Endothelial cell of umbilical vein (primary cell): Measurements from ENCODE around the gene CFAP77. TPM values are rescaled to one million over a fixed set of nuclear protein-coding genes. Genes with fewer than 3 reads are reported as not detected.
"Not testable (repeated sequence)": the region's sequence is repeated elsewhere in the genome, so short reads cannot be mapped to it uniquely, and the experiment has no call there.

Source experiments
- BruUV-seq: library from RNA; stranded (reverse); fragments of 400-500 nt; replicated peaks from 2 replicates; lab custom pipeline; 2021; lab: Mats Ljungman, UMichigan
- CTCF ChIA-PET: fragments of 300-600, 350-600 bp; sonication (Branson Sonifier 250); formaldehyde crosslinking; loops from one replicate; lab custom pipeline; 2021; ENCODE audit warnings: antibody characterized with exemption, inconsistent platforms; lab: Charles Lee
- POLR2A ChIA-PET: fragments of 300-600, 350-600 bp; sonication (Branson Sonifier 250); formaldehyde crosslinking; loops from one replicate; lab custom pipeline; 2021; ENCODE audit warnings: antibody characterized with exemption, inconsistent platforms; lab: Charles Lee
- DNase-seq: peaks from one replicate; pipeline ENCODE4 v3.0.0-alpha.2; 2011; ENCODE audit warnings: low read depth, low spot score
- FAIRE-seq: peaks from 2 replicates; lab custom pipeline; 2011; peaks lifted over from hg19 to GRCh38; lab: Jason Lieb, UNC
- H2AFZ ChIP-seq: 2 replicates; pipeline ENCODE4 v1.6.0; 2012; ENCODE audit warnings: low read depth, low read length, control low read depth, inconsistent platforms
- H3K27ac ChIP-seq: 2 replicates; pipeline ENCODE4 v1.5.1; 2011; ENCODE audit warnings: low read depth, mild to moderate bottlenecking, control low read depth, low read length, moderate library complexity; ENCODE audit not compliant: insufficient read depth
- H3K27me3 ChIP-seq, 2 experiments: 2 replicates each; pipeline versions ENCODE4 v1.6.0 to v1.6.1; 2011; ENCODE audit warnings: low read length in 2 of 2, mixed read lengths in 1 of 2; ENCODE audit not compliant: control insufficient read depth in 2 of 2, insufficient read depth in 2 of 2
- H3K36me3 ChIP-seq, 2 experiments: 2 replicates in 1 of 2; 3 replicates in 1 of 2; pipeline ENCODE4 v1.5.1; 2011; ENCODE audit warnings: low read length in 2 of 2, mild to moderate bottlenecking in 1 of 2, moderate library complexity in 1 of 2; ENCODE audit not compliant: control insufficient read depth in 2 of 2, insufficient read depth in 2 of 2; ENCODE audit errors: extremely low read depth in 1 of 2
- H3K4me1 ChIP-seq: 3 replicates; pipeline ENCODE4 v1.5.1; 2011; ENCODE audit warnings: mild to moderate bottlenecking, low read length; ENCODE audit not compliant: control insufficient read depth, insufficient read depth; ENCODE audit errors: extremely low read depth
- H3K4me2 ChIP-seq: 2 replicates; pipeline ENCODE4 v1.6.1; 2011; ENCODE audit warnings: low read length, control low read depth, mixed read lengths; ENCODE audit not compliant: insufficient read depth
- H3K4me3 ChIP-seq, 3 experiments: fragments of 200-600 bp in 1 of 3; sonication (generic), shearing (Covaris generic) in 1 of 3; replicated peaks in 1 of 3; 2 replicates each; pipeline ENCODE4 v1.5.1; 2011 to 2016; ENCODE audit warnings: control low read depth in 3 of 3, low read length in 3 of 3, mild to moderate bottlenecking in 2 of 3, inconsistent platforms in 1 of 3, low read depth in 1 of 3, moderate library complexity in 1 of 3; ENCODE audit not compliant: insufficient read depth in 1 of 3
- H3K79me2 ChIP-seq: 2 replicates; pipeline ENCODE4 v1.6.0; 2012; ENCODE audit warnings: low read length, inconsistent platforms; ENCODE audit not compliant: control insufficient read depth, insufficient read depth
- H3K9ac ChIP-seq: replicated peaks from 2 replicates; pipeline ENCODE3; 2011; ENCODE audit warnings: low read length, control low read depth; ENCODE audit not compliant: insufficient read depth; ENCODE audit errors: extremely low read depth
- H3K9me1 ChIP-seq: replicated peaks from 3 replicates; pipeline ENCODE4 v1.6.0; 2011; ENCODE audit warnings: mild to moderate bottlenecking, low read length; ENCODE audit not compliant: control insufficient read depth, insufficient read depth; ENCODE audit errors: extremely low read depth
- H3K9me3 ChIP-seq: replicated peaks from 2 replicates; pipeline ENCODE4 v1.5.1; 2012; ENCODE audit warnings: low read length, inconsistent platforms; ENCODE audit not compliant: control insufficient read depth, insufficient read depth
- H4K20me1 ChIP-seq: replicated peaks from 2 replicates; pipeline ENCODE3; 2011; ENCODE audit warnings: mild to moderate bottlenecking, low read length; ENCODE audit not compliant: control insufficient read depth, insufficient read depth; ENCODE audit errors: extremely low read depth
- FOS ChIP-seq: IDR thresholded peaks from 2 replicates; pipeline ENCODE4 v1.6.1; 2011; ENCODE audit warnings: mild to moderate bottlenecking, low read length, moderate library complexity, borderline replicate concordance; ENCODE audit not compliant: insufficient read depth
- GATA2 ChIP-seq: IDR thresholded peaks from 2 replicates; pipeline ENCODE4 v1.7.0; 2011; ENCODE audit warnings: low read depth, mild to moderate bottlenecking, moderate library complexity, mixed read lengths, low read length; ENCODE audit not compliant: insufficient read length, insufficient read depth
- JUN ChIP-seq: IDR thresholded peaks from 2 replicates; pipeline ENCODE4 v1.6.1; 2011; ENCODE audit warnings: borderline replicate concordance, low read depth; ENCODE audit not compliant: insufficient read length, insufficient read depth
- MYC ChIP-seq: IDR thresholded peaks from one replicate; pipeline ENCODE4 v1.6.1; 2011; ENCODE audit warnings: mild to moderate bottlenecking, low read depth, low read length
- POLR2A ChIP-seq: IDR thresholded peaks from 2 replicates; pipeline ENCODE4 v1.6.1; 2012; ENCODE audit warnings: low read depth, mild to moderate bottlenecking, control low read depth, low read length
- dilution Hi-C: fragments of 300-500 bp; cut with MboI; formaldehyde crosslinking; loops from one replicate; pipeline ENCODE4 v1.15.0; 2019; ENCODE audit warnings: low sequenced_read_pairs; ENCODE audit not compliant: extremely low pct_ligation_motif_present
- intact Hi-C: fragments of 100-400 bp; cut with micrococcal nuclease; formaldehyde crosslinking; loops from one replicate; pipeline ENCODE4 v1.10.0; 2022
- polyA plus RNA-seq, 4 experiments: library from polyadenylated mRNA; depleted of rRNA in 3 of 4; stranded (reverse) in 3 of 4; unstranded in 1 of 4; fragments of >200 nt; gene quantifications; 2 replicates each; pipeline versions ENCODE4 v1.2.1 to v1.2.3, GENCODE V29; 2011 to 2012; ENCODE audit warnings: missing spikeins in 1 of 4
- total RNA-seq: library from RNA; stranded (reverse); gene quantifications from 2 replicates; pipeline ENCODE4 v1.2.3, GENCODE V29; 2021

CFAP77 gene
- total and polyA plus RNA-seq, 2 donors (not counting 3 experiments of a cell fraction or from before 2014, with no cell fraction given), result not detected

DNA sequence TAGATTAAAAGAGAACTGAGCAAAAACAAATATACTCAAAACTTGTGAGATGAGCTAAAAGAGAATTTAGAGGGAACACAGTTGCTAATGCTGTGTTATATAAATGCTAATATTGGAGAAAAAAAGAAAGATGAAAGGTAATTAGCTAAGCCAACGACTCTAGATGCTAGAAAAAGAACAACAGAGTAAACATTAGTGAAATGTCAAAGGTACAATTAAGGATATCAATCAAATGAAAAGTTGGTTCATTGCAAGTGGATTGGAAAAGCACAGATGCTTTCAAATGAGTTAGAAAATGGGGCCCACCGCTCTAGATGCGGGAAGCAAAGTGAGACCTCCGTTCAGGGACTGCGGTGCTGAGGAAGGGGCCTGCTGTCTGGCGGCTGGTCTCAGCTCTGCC lies 154.5 kb downstream of the CFAP77 start:
- ChIA-PET CTCF (interaction anchor here (1.1 to 1.7 kb wide), 2 partner anchors 16 to 58 kb away, joined by 4 to 6 read pairs; no protein-coding TSS in a partner anchor), POLR2A (no interaction called here)
- Histone ChIP-seq H3K27ac (no peak overlapping the region), H3K9me1 (no peaks in the 10 kb centered on the region), H4K20me1 (no peaks in the 10 kb centered on the region), H3K4me3 (no peak overlapping the region), H3K27me3 (peaks cover 12 to 15% of the 10 kb centered on the region in 2 experiments), H2AFZ (no peak overlapping the region), H3K9me3 (no peaks in the 10 kb centered on the region), H3K4me1 (peaks cover 5% of the 10 kb centered on the region), H3K79me2 (no peaks in the 10 kb centered on the region), H3K9ac (no peak overlapping the region), H3K4me2 (no peak overlapping the region), H3K36me3 (no peaks in the 10 kb centered on the region)
- BruUV-seq, result no TSS peak
- TF ChIP-seq FOS (no peak), MYC (no peak), JUN (no peak), GATA2 (no peak), POLR2A (no peak)
- DNase-seq (no peak), FAIRE-seq (no peak)
- dilution Hi-C loops (no loop called here), intact Hi-C loops (no loop called here)

DNA sequence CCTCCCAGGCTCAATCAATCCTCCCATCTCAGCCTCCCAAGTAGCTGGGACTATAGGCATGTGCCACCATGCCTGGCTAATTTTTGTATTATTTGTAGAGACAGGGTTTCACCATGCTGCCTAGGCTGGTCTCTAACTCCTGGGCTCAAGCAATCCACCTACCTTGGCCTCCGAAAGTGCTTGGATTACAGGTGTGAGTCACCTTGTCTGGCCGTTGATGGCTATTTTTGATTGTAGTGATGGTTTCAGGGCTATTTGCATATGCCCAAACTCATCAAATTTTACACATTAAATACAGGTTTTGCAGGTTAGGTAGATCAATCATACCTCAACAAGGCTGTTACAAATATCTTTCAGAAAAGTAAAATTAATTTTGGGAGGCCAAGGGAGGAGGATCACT lies 158.8 kb downstream of the CFAP77 start:
- dilution Hi-C loops, H3K27me3 ChIP-seq, H3K9me1 ChIP-seq, H3K9me3 ChIP-seq, H4K20me1 ChIP-seq, BruUV-seq, intact Hi-C loops, FAIRE-seq, H3K4me3 ChIP-seq, H3K4me2 ChIP-seq, H3K4me1 ChIP-seq, DNase-seq, H2AFZ ChIP-seq, H3K27ac ChIP-seq, H3K79me2 ChIP-seq, H3K36me3 ChIP-seq, H3K9ac ChIP-seq: not testable (repeated sequence)
- POLR2A ChIA-PET, result interaction anchor here (0.6 kb wide), 1 partner anchor 53 kb away, joined by 5 read pairs; no protein-coding TSS in a partner anchor
- CTCF ChIA-PET, result interaction anchor here (1.3 kb wide), 1 partner anchor 63 kb away, joined by 3 read pairs; no protein-coding TSS in a partner anchor
